Liver (tissue), 9 donors: ENCODE measurements around the gene TM9SF2. TPM values are rescaled to one million over a fixed set of nuclear protein-coding genes. Genes with fewer than 3 reads are reported as not detected.

ENCODE experiments used
- DNase-seq: peaks from one replicate; pipeline ENCODE4 v3.0.0-alpha.2; 2017; ENCODE audit warnings: low spot score
- H3K27ac ChIP-seq, 2 donors: one replicate each; pipeline ENCODE4 v1.7.0; 2013; ENCODE audit warnings: inconsistent platforms in 2 of 2, low read length in 2 of 2, control low read depth in 1 of 2, low read depth in 1 of 2, mild to moderate bottlenecking in 1 of 2
- H3K27me3 ChIP-seq, 4 donors: one replicate each; pipeline versions ENCODE4 v1.6.1 to v1.7.0; 2013; ENCODE audit warnings: low read length in 3 of 4, inconsistent platforms in 1 of 4, mild to moderate bottlenecking in 1 of 4, moderate library complexity in 1 of 4; ENCODE audit not compliant: control insufficient read depth in 4 of 4, insufficient read depth in 4 of 4
- H3K36me3 ChIP-seq, 4 donors: one replicate each; pipeline versions ENCODE4 v1.6.1 to v1.7.0; 2013; ENCODE audit warnings: low read length in 3 of 4, mild to moderate bottlenecking in 3 of 4, low read depth in 1 of 4, moderate library complexity in 1 of 4; ENCODE audit not compliant: control insufficient read depth in 4 of 4, insufficient read depth in 3 of 4
- H3K4me1 ChIP-seq, 4 donors: one replicate each; pipeline versions ENCODE4 v1.6.1 to v1.7.0; 2013; ENCODE audit warnings: low read length in 3 of 4, mild to moderate bottlenecking in 3 of 4, moderate library complexity in 1 of 4; ENCODE audit not compliant: control insufficient read depth in 4 of 4, insufficient read depth in 4 of 4
- H3K4me3 ChIP-seq, 3 donors: one replicate each; pipeline versions ENCODE4 v1.6.1 to v1.7.0; 2013; ENCODE audit warnings: low read length in 3 of 3, control low read depth in 1 of 3, low read depth in 1 of 3, mild to moderate bottlenecking in 1 of 3
- H3K9ac ChIP-seq, 2 donors: one replicate each; pipeline ENCODE4 v1.7.0; 2013; ENCODE audit warnings: low read length in 2 of 2, mild to moderate bottlenecking in 2 of 2, moderate library complexity in 2 of 2, control low read depth in 1 of 2, low read depth in 1 of 2
- H3K9me3 ChIP-seq, 4 donors: one replicate each; pipeline versions ENCODE4 v1.6.1 to v1.7.0; 2013; ENCODE audit warnings: low read length in 3 of 4; ENCODE audit not compliant: control insufficient read depth in 4 of 4
- ATF3 ChIP-seq: IDR thresholded peaks from 2 replicates; pipeline ENCODE4 v1.6.1; 2016; ENCODE audit warnings: antibody characterized with exemption
- CTCF ChIP-seq: fragments of 150-350 bp; IDR thresholded peaks from 2 replicates; pipeline ENCODE4 v1.5.1; 2017; ENCODE audit warnings: improper control_type of control experiment, low read depth, low read length; ENCODE audit not compliant: missing input control
- EGR1 ChIP-seq, 2 donors: IDR thresholded peaks; 2 replicates each; pipeline ENCODE4 v1.6.1; 2016 to 2018; ENCODE audit warnings: antibody characterized with exemption in 2 of 2, low read depth in 2 of 2
- FOXA2 ChIP-seq: IDR thresholded peaks from 2 replicates; pipeline ENCODE4 v1.6.1; 2016; ENCODE audit warnings: antibody characterized with exemption
- GABPA ChIP-seq, 2 donors: IDR thresholded peaks in 1 of 2; conservative IDR thresholded peaks in 1 of 2; 2 replicates each; pipeline ENCODE4 v1.6.1; 2016; ENCODE audit warnings: antibody characterized with exemption in 2 of 2, mild to moderate bottlenecking in 1 of 2, moderate library complexity in 1 of 2
- HNF4A ChIP-seq, 2 donors: conservative IDR thresholded peaks; 2 replicates each; pipeline ENCODE4 v1.6.1; 2016; ENCODE audit warnings: antibody characterized with exemption in 2 of 2, mild to moderate bottlenecking in 2 of 2
- JUND ChIP-seq, 2 donors: IDR thresholded peaks; 2 replicates each; pipeline ENCODE4 v1.6.1; 2016; ENCODE audit warnings: antibody characterized with exemption in 2 of 2
- NR2F2 ChIP-seq: IDR thresholded peaks from 2 replicates; pipeline ENCODE4 v1.6.1; 2016; ENCODE audit warnings: antibody characterized with exemption
- RAD21 ChIP-seq, 2 donors: IDR thresholded peaks; 2 replicates each; pipeline ENCODE4 v1.6.1; 2016; ENCODE audit warnings: antibody characterized with exemption in 2 of 2, mild to moderate bottlenecking in 2 of 2
- SP1 ChIP-seq: IDR thresholded peaks from 2 replicates; pipeline ENCODE4 v1.6.1; 2018; ENCODE audit warnings: antibody characterized with exemption, mild to moderate bottlenecking
- TAF1 ChIP-seq: conservative IDR thresholded peaks from 2 replicates; pipeline ENCODE4 v1.6.1; 2016; ENCODE audit warnings: antibody characterized with exemption, mild to moderate bottlenecking
- ZBTB33 ChIP-seq: IDR thresholded peaks from 2 replicates; pipeline ENCODE4 v1.6.1; 2016; ENCODE audit warnings: antibody characterized with exemption
- WGBS: extraction: QIAGEN DNeasy Blood & Tissue Kit; methylation state at CpG from one replicate; pipeline ENCODE4 v1.1.7; 2013; 5-methylcytosine and 5-hydroxymethylcytosine counted together
- polyA plus RNA-seq, 2 donors: library from polyadenylated mRNA; stranded (reverse) in 1 of 2; unstranded in 1 of 2; fragments of 200-250 nt in 1 of 2; fragments of >200 nt in 1 of 2; fragmentation: Nextera tagmentation in 1 of 2; extraction: Ambion mirVana in 1 of 2; gene quantifications; one replicate each; pipeline versions ENCODE4 v1.2.1 to v1.2.3, GENCODE V29; 2013 to 2015
- total RNA-seq, 2 donors: library from RNA; depleted of rRNA; stranded (reverse); fragments of >200 nt; gene quantifications; one replicate each; pipeline ENCODE4 v1.2.3, GENCODE V29; 2014
- donor health status: healthy.
- donor health status: healthy.
- donor health status: healthy.
- donor health status: healthy.
- donor health status: healthy.

The TM9SF2 gene
- total and polyA plus RNA-seq, 4 donors = 70.2 to 112 (median 99.0) TPM

GRCh38 chr13:99470027-99470426, 31.2 kb upstream of the TM9SF2 start:
- Histone ChIP-seq H3K9me3 (no peaks in the 10 kb centered on the region), H3K27me3 (no peaks in the 10 kb centered on the region), H3K4me1 (no peaks in the 10 kb centered on the region), H3K27ac (no peak overlapping the region), H3K9ac (no peak overlapping the region), H3K4me3 (no peak overlapping the region), H3K36me3 (no peaks in the 10 kb centered on the region)
- 80% methylated on average over 6 of the region's 6 CpGs for WGBS
- no peak for DNase-seq
- no peak for TF ChIP-seq SP1
- no peak for TF ChIP-seq ZBTB33
- TF ChIP-seq CTCF = no peak
- no peak for TF ChIP-seq NR2F2
- no peak for TF ChIP-seq GABPA (IDR thresholded peaks at IDR 0.05 in 1 of 2, conservative IDR thresholded peaks at IDR 0.05 in 1 of 2)
- no peak for TF ChIP-seq FOXA2
- no peak for TF ChIP-seq HNF4A (conservative IDR thresholded peaks at IDR 0.05)
- no peak for TF ChIP-seq ATF3
- no peak for TF ChIP-seq JUND (IDR thresholded peaks at IDR 0.05)
- no peak for TF ChIP-seq TAF1
- no peak for TF ChIP-seq EGR1 (IDR thresholded peaks at IDR 0.05; ENCODE audit: low read depth in 2 of 2)
- TF ChIP-seq RAD21 (IDR thresholded peaks at IDR 0.05) = no peak

GRCh38 chr13:99471221-99472121, 29.8 kb upstream of the TM9SF2 start:
- 62% methylated on average over 3 of the region's 3 CpGs for WGBS
- no peaks in the 10 kb centered on the region for H3K27me3 ChIP-seq
- TF ChIP-seq ZBTB33 = no peak
- TF ChIP-seq NR2F2 = no peak
- TF ChIP-seq FOXA2 = no peak

More at GRCh38 chr13:99471221-99472121, 29.8 kb upstream of the TM9SF2 start:
- Histone ChIP-seq H3K36me3 (no peaks in the 10 kb centered on the region), H3K9ac (no peak overlapping the region), H3K9me3 (no peaks in the 10 kb centered on the region), H3K4me1 (no peaks in the 10 kb centered on the region), H3K4me3 (no peak overlapping the region), H3K27ac (no peak overlapping the region)
- DNase-seq = no peak
